GM13976 (cell line): ENCODE data around the gene CAMSAP2.

Source experiments
- DNase-seq: peaks from one replicate; pipeline ENCODE4 v3.0.0; 2012; ENCODE audit warnings: low spot score
- in situ Hi-C: fragments of 300-500 bp; cut with MboI; formaldehyde crosslinking; loops from one replicate; pipeline ENCODE4 v1.12.0; 2022; ENCODE audit warnings: low sequenced_read_pairs, mixed read lengths, inconsistent platforms; ENCODE audit not compliant: unreplicated experiment
- TF ChIP-seq, protein P1 (sequence below): IDR thresholded peaks from 2 replicates; pipeline ENCODE4 v1.5.1; 2012; ENCODE audit warnings: borderline replicate concordance, mild to moderate bottlenecking; ENCODE audit not compliant: insufficient read depth; ENCODE audit errors: extremely low read depth, missing control alignments, control extremely low read depth

CAMSAP2 gene

DNA sequence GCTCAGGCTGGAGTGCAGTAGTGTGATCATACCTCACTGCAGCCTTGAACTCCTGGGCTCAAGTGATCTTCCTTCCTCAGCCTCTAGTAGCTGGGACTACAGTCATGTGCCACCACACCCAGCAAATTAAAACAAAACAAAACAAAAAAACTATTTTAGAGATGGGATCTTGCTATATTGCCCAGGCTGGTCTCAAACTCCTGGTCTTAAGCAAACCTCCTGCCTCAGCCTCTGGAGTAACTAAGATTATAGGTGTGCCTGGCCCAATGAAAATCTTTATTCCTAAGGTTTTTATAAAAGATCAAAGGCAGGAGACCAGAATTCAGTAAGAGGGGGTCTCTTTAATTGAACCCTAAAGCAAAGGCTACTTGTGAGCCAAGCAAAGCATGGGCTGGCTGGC is 166.1 kb downstream of the CAMSAP2 start:
- in situ Hi-C loops, result no loop called here
- TF ChIP-seq, protein P1, sequence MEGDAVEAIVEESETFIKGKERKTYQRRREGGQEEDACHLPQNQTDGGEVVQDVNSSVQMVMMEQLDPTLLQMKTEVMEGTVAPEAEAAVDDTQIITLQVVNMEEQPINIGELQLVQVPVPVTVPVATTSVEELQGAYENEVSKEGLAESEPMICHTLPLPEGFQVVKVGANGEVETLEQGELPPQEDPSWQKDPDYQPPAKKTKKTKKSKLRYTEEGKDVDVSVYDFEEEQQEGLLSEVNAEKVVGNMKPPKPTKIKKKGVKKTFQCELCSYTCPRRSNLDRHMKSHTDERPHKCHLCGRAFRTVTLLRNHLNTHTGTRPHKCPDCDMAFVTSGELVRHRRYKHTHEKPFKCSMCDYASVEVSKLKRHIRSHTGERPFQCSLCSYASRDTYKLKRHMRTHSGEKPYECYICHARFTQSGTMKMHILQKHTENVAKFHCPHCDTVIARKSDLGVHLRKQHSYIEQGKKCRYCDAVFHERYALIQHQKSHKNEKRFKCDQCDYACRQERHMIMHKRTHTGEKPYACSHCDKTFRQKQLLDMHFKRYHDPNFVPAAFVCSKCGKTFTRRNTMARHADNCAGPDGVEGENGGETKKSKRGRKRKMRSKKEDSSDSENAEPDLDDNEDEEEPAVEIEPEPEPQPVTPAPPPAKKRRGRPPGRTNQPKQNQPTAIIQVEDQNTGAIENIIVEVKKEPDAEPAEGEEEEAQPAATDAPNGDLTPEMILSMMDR, result no peak
- no peak for DNase-seq

DNA sequence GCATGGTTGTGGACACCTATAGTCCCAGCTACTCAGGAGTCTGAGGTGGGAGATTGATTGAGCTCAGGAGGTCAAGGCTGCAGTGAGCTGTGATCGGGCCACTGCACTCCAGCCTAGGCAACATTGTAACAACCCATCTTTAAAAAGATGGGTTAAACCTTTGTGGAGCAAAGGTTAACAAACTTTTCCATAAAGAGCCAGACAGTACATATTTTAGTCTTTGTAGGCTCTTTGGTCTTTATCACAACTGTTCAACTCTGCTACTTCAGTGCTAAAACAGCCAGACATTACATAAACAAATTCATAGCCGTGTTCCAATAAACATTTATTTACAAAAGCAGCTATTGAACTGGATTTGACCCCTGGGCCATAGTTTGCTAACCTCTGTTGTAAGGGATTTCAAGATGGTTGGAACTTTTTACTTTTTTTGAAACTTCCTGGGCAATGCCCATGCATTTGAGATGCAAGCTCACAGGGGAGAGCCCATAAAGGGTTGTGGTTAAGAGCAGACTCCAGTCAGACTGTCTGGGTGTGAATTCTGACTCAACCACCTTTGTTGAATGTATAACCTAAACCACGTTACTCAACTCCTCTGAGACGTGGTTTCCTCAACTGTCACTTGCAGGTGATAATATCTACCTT is 166.8 kb downstream of the CAMSAP2 start:
- DNase-seq, result peak; percentile 43
- TF ChIP-seq, protein P1, result no peak
- in situ Hi-C loops, result no loop called here

DNA sequence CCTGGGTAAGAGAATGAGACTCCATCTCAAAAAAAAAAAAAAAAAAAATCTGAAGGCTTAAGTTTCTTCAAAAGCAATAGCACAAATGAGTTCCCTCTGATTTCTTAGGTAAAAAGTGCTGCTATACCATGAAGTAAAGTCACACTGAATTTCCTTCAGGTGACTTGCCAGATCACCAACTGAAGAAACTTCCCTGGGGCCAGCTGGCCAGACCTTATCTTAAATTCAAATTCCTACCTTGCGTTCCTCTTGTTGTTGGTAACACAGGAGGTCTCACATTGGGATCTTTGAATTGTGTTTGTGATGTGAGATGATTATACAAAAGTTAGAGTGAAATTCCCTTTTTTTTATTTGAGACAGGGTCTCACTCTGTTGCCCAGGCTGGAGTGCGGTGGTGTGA is 167.8 kb downstream of the CAMSAP2 start:
- TF ChIP-seq, protein P1, result no peak
- in situ Hi-C loops, result no loop called here
- no peak for DNase-seq

DNA sequence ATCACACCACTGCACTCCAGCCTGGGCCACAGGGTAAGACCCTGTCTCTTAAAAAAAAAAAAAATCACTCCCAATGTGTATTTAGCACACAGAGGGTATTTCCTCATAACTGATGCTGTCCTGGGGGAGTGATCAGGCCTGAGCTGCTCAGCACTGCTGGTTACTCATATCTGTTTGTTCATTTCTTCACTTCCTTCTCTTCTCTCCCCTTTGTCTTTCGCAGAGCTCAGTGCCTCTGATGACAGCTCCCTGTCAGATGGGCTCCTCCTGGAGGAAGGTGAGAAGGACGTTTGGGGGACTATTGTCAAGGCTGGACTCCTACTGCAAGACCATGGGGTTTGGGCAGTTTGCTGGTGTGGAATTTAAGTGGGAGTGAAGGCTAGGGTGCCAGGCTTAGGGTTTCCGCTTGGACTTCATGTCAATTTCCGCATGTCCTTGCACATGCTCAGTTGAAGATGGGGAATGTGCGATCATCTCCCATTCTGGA is 169.0 kb downstream of the CAMSAP2 start:
- TF ChIP-seq, protein P1, result no peak
- DNase-seq, result peak; percentile 75
- in situ Hi-C loops, result no loop called here

DNA sequence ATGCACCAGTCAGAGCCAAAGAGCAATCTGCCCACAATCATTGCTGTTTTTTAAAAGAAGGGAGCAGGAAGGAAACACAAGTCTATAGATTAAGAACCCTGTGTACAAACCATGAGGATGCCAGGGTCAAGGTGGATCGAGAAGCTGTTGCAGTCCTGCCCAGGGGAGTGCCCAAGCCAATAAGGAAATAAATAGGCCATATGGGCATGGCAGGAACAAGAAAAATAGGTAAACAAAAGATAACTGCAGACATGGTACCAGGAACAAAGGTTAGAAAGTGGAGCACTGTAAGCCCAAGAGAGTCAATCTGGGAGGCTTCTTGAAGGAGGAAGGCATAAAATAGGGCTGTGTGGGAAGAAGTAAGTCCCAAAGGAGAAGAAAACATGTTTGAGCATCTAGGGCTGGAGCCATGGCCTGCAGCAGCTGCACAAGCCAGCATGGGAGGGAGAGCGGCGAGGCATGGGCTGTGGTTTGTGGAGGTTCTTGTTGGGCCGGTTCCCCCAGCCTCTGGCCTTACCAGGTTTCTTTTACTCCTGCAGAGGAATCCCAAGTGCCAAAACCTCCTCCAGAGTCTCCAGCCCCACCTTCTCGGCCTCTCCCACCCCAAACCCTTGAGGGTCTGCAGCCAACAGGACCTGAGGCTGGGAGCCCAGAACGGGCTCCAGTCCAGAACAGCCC is 169.6 kb downstream of the CAMSAP2 start:
- TF ChIP-seq, protein P1, result no peak
- in situ Hi-C loops, result no loop called here
- no peak for DNase-seq

DNA sequence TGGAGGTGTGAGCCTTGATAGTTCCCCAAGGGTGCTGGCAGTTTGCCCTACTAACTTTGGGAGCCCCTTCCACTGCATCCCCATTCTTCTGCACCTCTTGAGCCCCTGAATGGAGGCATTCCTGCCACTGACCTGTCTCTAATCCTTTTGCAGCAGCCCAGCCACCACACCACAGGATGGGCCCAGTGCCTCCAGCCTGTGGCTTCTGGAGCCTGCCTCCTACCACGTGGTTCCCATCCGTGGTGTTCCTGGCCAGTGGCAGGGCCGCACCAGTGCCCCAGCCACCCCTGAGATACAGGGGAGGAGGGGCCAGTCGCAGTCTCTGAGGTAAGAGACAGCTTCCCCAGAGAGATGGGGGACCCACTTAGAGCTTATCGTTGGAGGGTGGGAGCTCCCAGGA is 170.4 kb downstream of the CAMSAP2 start:
- TF ChIP-seq, protein P1, result no peak
- peak; percentile 26 for DNase-seq
- in situ Hi-C loops, result no loop called here
